Panc1 (cell line): ENCODE data around the gene LMNA. TPM values are rescaled to one million over a fixed set of nuclear protein-coding genes. Genes with fewer than 3 reads are reported as not detected.

Experiments
- ATAC-seq: fragments of 200-7000 bp; cut with Tn5 transposase; 2 replicates; pipeline ENCODE4 v1.9.1; 2020; ENCODE audit warnings: mild to moderate bottlenecking, moderate library complexity
- BruUV-seq: library from RNA; stranded (reverse); fragments of 400-500 nt; replicated peaks from 2 replicates; lab custom pipeline; 2021; lab: Mats Ljungman, UMichigan
- CTCF ChIA-PET: fragments of 300-600 bp; sonication (Branson Sonifier 250); formaldehyde crosslinking; loops from one replicate; lab custom pipeline; 2022; ENCODE audit warnings: antibody characterized with exemption; lab: Charles Lee
- POLR2A ChIA-PET: fragments of 300-600 bp; sonication (Branson Sonifier 250); formaldehyde crosslinking; loops from one replicate; lab custom pipeline; 2022; ENCODE audit warnings: antibody characterized with exemption; lab: Charles Lee
- DNase-seq: peaks from one replicate; pipeline ENCODE4 v3.0.0-alpha.2; 2010; ENCODE audit warnings: low read depth, low spot score
- H3K27ac ChIP-seq: 2 replicates; pipeline ENCODE4 v1.5.1; 2011; ENCODE audit warnings: mild to moderate bottlenecking, low read length, inconsistent platforms
- H3K27me3 ChIP-seq: fragments of 200-500 bp; sonication (Bioruptor generic); 2 replicates; pipeline ENCODE4 v1.6.0; 2014; ENCODE audit warnings: low read length, inconsistent platforms; ENCODE audit not compliant: control insufficient read depth, insufficient read depth
- H3K36me3 ChIP-seq: fragments of 200-500 bp; sonication (Bioruptor generic); 2 replicates; pipeline ENCODE4 v1.5.1; 2014; ENCODE audit warnings: inconsistent platforms, mild to moderate bottlenecking, low read length, moderate library complexity; ENCODE audit not compliant: control insufficient read depth, insufficient read depth
- H3K4me1 ChIP-seq: 2 replicates; pipeline ENCODE4 v1.5.1; 2011; ENCODE audit warnings: inconsistent platforms, mild to moderate bottlenecking, low read length, moderate library complexity; ENCODE audit not compliant: control insufficient read depth, insufficient read depth
- H3K4me3 ChIP-seq, 2 experiments: 2 replicates each; pipeline ENCODE4 v1.5.1; 2011 to 2012; ENCODE audit warnings: low read depth in 2 of 2, low read length in 2 of 2, mild to moderate bottlenecking in 2 of 2, inconsistent platforms in 1 of 2, moderate library complexity in 1 of 2
- H3K9me3 ChIP-seq: fragments of 200-500 bp; sonication (Bioruptor generic); 2 replicates; pipeline ENCODE4 v1.5.1; 2014; ENCODE audit warnings: low read depth, mild to moderate bottlenecking, inconsistent platforms, low read length, moderate library complexity; ENCODE audit not compliant: control insufficient read depth, insufficient read depth
- POLR2AphosphoS5 ChIP-seq: IDR thresholded peaks from 2 replicates; pipeline ENCODE4 v1.6.1; 2012; ENCODE audit warnings: mild to moderate bottlenecking, low read depth, low read length, moderate library complexity
- SIN3A ChIP-seq: IDR thresholded peaks from 2 replicates; pipeline ENCODE4 v1.6.1; 2012; ENCODE audit warnings: low read depth, mild to moderate bottlenecking, low read length, moderate library complexity, borderline replicate concordance; ENCODE audit not compliant: insufficient read depth
- TCF7L2 ChIP-seq: IDR thresholded peaks from 2 replicates; pipeline ENCODE4 v1.6.1; 2011; ENCODE audit warnings: mild to moderate bottlenecking, low read depth, low read length, inconsistent platforms
- in situ Hi-C: cut with HindIII; loops from 2 replicates; pipeline ENCODE4 v1.10.0; 2016; ENCODE audit warnings: low sequenced_read_pairs, low pct_unique_long_range_greater_than_20kb
- intact Hi-C: fragments of 100-400 bp; cut with micrococcal nuclease; formaldehyde crosslinking; loops from one replicate; pipeline ENCODE4 v1.10.0; 2022; ENCODE audit not compliant: unreplicated experiment
- total RNA-seq: library from RNA; stranded (reverse); gene quantifications from one replicate; pipeline ENCODE4 v1.2.1, GENCODE V29; 2021; ENCODE audit not compliant: unreplicated experiment
- TF ChIP-seq, protein P1 (sequence below): fragments of 450-650 bp; IDR thresholded peaks from 2 replicates; pipeline ENCODE4 v1.5.1; 2017; ENCODE audit warnings: mild to moderate bottlenecking
- TF ChIP-seq, protein P2 (sequence below), 2 experiments: IDR thresholded peaks; 2 replicates each; pipeline ENCODE4 v1.6.1; 2011 to 2012; ENCODE audit warnings: low read depth in 2 of 2, control low read depth in 1 of 2, low read length in 1 of 2, mild to moderate bottlenecking in 1 of 2, moderate library complexity in 1 of 2; ENCODE audit not compliant: insufficient read depth in 1 of 2

The LMNA gene
- total RNA-seq, 1 experiment from 2014 or later = 691 TPM

DNA sequence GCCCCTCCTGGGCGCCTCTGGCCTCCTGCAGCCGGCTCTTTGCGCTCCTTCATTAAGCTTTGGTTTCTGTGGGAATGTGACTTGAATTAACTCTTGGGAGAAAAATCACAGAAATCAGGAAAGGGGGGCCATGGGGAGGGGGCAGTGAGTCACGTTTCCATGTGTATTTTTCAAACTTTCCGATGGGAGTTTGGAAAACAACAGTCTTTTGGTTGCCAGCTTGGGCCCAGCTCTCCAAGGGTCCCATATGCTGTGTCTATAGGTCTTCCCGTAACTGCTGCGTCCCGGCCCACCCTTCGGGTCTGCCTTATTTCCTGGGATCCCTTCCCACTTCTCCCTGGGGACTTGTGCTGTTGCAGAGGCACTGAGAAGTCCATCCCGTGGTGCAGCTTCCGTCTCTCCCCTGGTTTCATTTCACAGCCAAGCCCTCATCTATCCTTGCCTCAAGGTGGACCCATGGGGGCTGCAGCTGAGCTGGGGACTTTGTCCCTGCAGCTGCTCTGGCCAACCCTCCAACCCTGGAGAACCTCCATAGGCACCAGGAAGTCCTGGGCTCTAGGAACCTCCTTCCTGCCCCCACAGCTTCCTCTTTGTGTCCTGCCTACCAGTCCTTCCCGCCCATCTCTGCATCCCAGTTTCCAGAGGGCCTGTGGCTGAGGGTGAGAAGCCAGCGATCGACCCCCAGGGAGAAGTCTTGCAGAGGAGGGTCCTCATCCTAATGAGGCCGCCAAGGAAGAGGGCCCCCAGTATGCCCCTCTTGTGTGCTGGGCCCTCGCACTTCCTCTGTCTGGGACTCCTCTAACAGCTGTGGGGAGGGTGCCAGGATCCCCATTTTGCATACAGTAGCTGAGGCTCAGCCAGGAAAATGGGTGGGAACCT, 11.6 kb upstream of the LMNA start:
- in situ Hi-C loops (no loop called here), intact Hi-C loops (no loop called here)
- H3K4me1 ChIP-seq = peaks cover 48% of the 10 kb centered on the region
- H3K4me3 ChIP-seq = no peak overlapping the region
- BruUV-seq = no TSS peak
- H3K36me3 ChIP-seq = no peaks in the 10 kb centered on the region
- TF ChIP-seq POLR2AphosphoS5 = peak; percentile 33; the same call in 1 of the 2 replicates
- TF ChIP-seq, protein P1, sequence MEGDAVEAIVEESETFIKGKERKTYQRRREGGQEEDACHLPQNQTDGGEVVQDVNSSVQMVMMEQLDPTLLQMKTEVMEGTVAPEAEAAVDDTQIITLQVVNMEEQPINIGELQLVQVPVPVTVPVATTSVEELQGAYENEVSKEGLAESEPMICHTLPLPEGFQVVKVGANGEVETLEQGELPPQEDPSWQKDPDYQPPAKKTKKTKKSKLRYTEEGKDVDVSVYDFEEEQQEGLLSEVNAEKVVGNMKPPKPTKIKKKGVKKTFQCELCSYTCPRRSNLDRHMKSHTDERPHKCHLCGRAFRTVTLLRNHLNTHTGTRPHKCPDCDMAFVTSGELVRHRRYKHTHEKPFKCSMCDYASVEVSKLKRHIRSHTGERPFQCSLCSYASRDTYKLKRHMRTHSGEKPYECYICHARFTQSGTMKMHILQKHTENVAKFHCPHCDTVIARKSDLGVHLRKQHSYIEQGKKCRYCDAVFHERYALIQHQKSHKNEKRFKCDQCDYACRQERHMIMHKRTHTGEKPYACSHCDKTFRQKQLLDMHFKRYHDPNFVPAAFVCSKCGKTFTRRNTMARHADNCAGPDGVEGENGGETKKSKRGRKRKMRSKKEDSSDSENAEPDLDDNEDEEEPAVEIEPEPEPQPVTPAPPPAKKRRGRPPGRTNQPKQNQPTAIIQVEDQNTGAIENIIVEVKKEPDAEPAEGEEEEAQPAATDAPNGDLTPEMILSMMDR = no peak
- H3K27me3 ChIP-seq = no peaks in the 10 kb centered on the region
- DNase-seq (no peak), ATAC-seq (no peak)
- POLR2A ChIA-PET = interaction anchor here (0.6 to 1.0 kb wide), 3 partner anchors 10 to 70 kb away, joined by 3 to 4 read pairs (median 3); no protein-coding TSS in a partner anchor
- H3K9me3 ChIP-seq = no peaks in the 10 kb centered on the region
- CTCF ChIA-PET = interaction anchor here (0.6 to 1.2 kb wide), 3 partner anchors 12 to 110 kb away, joined by 3 to 5 read pairs (median 3); partner anchors contain the start of gene PMF1
- peak overlapping the region; percentile 95 for H3K27ac ChIP-seq

DNA sequence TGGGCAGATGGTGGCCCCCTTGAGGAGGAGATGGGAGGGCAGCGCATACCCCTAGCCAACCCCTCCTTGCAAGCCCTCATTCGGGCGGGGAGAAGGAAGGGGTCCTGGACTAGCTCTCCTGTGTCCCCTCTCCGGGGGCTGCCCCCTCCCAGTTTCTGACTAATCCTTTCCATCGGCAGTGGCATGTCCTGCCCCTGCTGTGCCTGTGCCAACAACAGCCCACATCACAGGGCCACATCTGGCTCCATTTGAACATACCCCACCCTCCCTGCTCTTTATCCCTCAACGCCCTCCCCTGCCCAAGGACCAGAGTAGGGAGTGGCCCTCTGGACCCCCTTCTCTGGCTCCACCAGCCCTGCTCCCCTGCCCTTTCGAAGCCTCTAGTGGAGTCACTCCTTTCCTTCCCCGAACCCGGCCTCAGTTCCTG, 11.0 kb upstream of the LMNA start:
- peaks cover 48% of the 10 kb centered on the region for H3K4me1 ChIP-seq
- ChIA-PET POLR2A (interaction anchor here (1.0 kb wide), 2 partner anchors 10 to 26 kb away, joined by 3 read pairs; no protein-coding TSS in a partner anchor), CTCF (interaction anchor here (0.5 to 1.2 kb wide), 3 partner anchors 9 to 109 kb away, joined by 3 to 5 read pairs (median 4); partner anchors contain the start of gene PMF1)
- H3K9me3 ChIP-seq = no peaks in the 10 kb centered on the region
- DNase-seq (no peak), ATAC-seq (peak; percentile 23; the same call in 1 of the 2 replicates)
- H3K36me3 ChIP-seq = no peaks in the 10 kb centered on the region
- TF ChIP-seq, protein P2, sequence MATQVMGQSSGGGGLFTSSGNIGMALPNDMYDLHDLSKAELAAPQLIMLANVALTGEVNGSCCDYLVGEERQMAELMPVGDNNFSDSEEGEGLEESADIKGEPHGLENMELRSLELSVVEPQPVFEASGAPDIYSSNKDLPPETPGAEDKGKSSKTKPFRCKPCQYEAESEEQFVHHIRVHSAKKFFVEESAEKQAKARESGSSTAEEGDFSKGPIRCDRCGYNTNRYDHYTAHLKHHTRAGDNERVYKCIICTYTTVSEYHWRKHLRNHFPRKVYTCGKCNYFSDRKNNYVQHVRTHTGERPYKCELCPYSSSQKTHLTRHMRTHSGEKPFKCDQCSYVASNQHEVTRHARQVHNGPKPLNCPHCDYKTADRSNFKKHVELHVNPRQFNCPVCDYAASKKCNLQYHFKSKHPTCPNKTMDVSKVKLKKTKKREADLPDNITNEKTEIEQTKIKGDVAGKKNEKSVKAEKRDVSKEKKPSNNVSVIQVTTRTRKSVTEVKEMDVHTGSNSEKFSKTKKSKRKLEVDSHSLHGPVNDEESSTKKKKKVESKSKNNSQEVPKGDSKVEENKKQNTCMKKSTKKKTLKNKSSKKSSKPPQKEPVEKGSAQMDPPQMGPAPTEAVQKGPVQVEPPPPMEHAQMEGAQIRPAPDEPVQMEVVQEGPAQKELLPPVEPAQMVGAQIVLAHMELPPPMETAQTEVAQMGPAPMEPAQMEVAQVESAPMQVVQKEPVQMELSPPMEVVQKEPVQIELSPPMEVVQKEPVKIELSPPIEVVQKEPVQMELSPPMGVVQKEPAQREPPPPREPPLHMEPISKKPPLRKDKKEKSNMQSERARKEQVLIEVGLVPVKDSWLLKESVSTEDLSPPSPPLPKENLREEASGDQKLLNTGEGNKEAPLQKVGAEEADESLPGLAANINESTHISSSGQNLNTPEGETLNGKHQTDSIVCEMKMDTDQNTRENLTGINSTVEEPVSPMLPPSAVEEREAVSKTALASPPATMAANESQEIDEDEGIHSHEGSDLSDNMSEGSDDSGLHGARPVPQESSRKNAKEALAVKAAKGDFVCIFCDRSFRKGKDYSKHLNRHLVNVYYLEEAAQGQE (IDR thresholded peaks at IDR 0.05; ENCODE audit: insufficient read depth in 1 of 2, low read depth in 2 of 2, low read length in 1 of 2) = no peak
- TF ChIP-seq SIN3A (no peak), POLR2AphosphoS5 (no peak), TCF7L2 (no peak)
- TF ChIP-seq, protein P1 = no peak
- in situ Hi-C loops = no loop called here
- intact Hi-C loops = no loop called here
- peak overlapping the region; percentile 95 for H3K27ac ChIP-seq
- no peak overlapping the region for H3K4me3 ChIP-seq
- H3K27me3 ChIP-seq = no peaks in the 10 kb centered on the region
- no TSS peak for BruUV-seq
